ENCODE measurements around the gene CD81.

Gene CD81

DNA sequence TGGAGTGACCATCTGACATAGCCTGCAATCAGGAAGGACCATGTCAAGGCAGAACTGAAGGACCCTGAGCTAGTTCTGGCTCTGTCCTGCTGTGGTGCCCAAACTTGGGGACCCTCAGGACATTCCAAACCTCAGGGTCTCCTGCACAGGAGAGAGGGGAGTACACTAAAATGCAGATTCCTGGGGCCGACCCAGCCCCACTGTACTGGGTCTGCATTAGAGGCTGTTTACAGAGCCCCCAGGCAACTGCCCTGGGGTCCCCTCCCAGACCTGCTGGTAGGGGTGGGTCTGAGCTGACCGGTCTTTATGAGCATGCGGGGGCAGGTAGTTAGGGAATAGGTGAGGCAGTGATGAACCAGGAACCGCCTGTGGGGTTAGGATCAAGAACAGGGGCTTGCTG is 60.4 kb downstream of the CD81 start:
- Mint-ChIP-seq H3K4me1 (peaks cover 1% of the 10 kb centered on the region), H3K27ac (no peak overlapping the region), H3K27me3 (peaks cover 30% of the 10 kb centered on the region), H3K36me3 (no peaks in the 10 kb centered on the region), H3K9me3 (no peaks in the 10 kb centered on the region), H3K4me3 (no peak overlapping the region)
- no peak for DNase-seq
- CTCF ChIA-PET, result interaction anchor here (1.4 kb wide), 1 partner anchor 94 kb away, joined by 5 read pairs; no protein-coding TSS in a partner anchor

DNA sequence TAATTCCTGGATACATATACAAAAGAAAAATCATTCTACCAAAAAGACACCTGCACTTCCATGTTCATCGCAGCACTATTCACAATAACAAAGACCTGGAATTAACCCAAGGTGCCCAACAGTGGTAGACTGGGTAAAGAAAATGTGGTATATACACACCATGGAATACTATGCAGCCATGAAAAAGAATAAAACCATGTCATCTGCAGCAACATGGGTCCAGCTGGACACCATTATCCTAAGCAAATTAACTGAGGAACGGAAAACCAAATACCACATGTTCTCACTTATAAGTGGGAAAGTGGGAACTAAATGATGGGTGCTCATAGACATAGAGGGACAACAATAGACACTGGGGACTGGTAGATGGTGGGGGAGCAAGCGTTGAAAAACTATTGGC is 62.7 kb downstream of the CD81 start:
- Mint-ChIP-seq H3K4me1 (peaks cover 8% of the 10 kb centered on the region), H3K27ac (no peak overlapping the region), H3K9me3 (no peaks in the 10 kb centered on the region), H3K36me3 (no peaks in the 10 kb centered on the region), H3K4me3 (no peak overlapping the region), H3K27me3 (peaks cover 45% of the 10 kb centered on the region)
- CTCF ChIA-PET, result interaction anchor here (1.5 kb wide), 1 partner anchor 448 kb away, joined by 5 read pairs; no protein-coding TSS in a partner anchor
- no peak for DNase-seq

DNA sequence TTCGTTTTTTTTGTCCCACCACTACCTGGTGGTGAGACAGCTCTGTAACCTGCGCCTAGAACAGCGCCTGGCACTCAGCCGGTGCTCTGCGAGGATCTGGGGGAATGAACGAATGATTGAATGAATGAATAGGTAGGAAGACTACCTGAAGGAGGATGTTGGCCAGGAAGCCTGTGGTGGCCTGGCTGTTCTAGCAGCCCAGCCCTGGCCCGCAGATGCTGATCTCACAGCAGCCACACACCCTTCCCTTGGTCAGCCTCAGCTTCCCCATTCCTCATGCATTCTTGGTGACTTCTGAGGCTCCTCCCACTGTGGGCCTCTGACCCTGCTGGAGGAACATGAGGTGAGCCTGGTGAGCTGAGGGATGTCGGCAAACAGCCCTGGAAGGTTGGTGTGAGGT is 63.5 kb downstream of the CD81 start:
- H3K4me1 Mint-ChIP-seq, result peaks cover 13% of the 10 kb centered on the region
- CTCF ChIA-PET, result no interaction called here
- DNase-seq, result peak; percentile 9
- H3K4me3 Mint-ChIP-seq, result no peak overlapping the region
- H3K27me3 Mint-ChIP-seq, result peaks cover 50% of the 10 kb centered on the region
- H3K36me3 Mint-ChIP-seq, result peaks cover 2% of the 10 kb centered on the region
- H3K27ac Mint-ChIP-seq, result no peak overlapping the region
- no peaks in the 10 kb centered on the region for H3K9me3 Mint-ChIP-seq

DNA sequence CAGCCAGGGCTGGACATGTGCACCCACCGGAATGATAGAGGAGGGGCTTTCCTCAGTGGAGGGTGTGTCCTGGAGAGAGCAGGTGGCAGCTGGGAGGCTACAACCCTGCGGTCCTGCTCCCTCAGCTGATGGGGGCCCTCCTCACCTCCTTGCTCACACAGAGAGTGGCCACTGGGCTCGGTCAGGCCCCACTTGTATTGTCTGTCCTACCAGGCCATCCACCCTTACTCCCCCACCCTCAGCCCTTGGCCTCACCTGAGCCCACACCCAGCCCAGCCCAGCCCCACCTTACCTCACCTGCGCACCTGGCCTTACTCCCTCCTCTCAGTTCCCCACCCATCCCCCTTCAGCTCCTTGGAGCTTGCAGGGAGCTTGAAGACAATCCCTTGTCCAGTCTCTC is 64.1 kb downstream of the CD81 start:
- H3K4me1 Mint-ChIP-seq, result peaks cover 16% of the 10 kb centered on the region
- H3K4me3 Mint-ChIP-seq, result no peak overlapping the region
- peak; percentile 20 for DNase-seq
- peaks cover 53% of the 10 kb centered on the region for H3K27me3 Mint-ChIP-seq
- peaks cover 2% of the 10 kb centered on the region for H3K36me3 Mint-ChIP-seq
- no peaks in the 10 kb centered on the region for H3K9me3 Mint-ChIP-seq
- CTCF ChIA-PET, result no interaction called here
- no peak overlapping the region for H3K27ac Mint-ChIP-seq

DNA sequence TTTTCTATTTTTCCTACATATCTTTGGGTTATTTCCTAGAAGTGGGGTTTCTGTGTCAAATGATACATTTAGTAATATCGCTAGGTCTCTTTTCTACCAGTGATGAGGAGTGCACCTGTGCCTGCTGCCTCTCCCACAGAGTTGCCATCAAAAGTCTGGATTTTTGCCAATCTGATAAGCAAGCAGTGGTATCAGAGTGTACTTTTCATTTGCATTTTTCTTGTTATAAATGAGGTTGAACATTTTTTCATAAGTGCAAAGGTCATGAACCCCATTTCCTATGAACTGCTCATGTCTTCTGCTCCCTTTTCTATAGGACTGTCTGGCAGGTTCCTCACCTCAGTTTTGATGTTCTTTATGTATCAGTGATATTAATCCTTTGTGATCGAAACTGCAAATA is 65.5 kb downstream of the CD81 start:
- Mint-ChIP-seq H3K27ac (no peak overlapping the region), H3K27me3 (peaks cover 44% of the 10 kb centered on the region), H3K9me3 (no peaks in the 10 kb centered on the region), H3K4me3 (no peak overlapping the region), H3K36me3 (peaks cover 9% of the 10 kb centered on the region), H3K4me1 (peaks cover 26% of the 10 kb centered on the region)
- peak; percentile 13 for DNase-seq
- CTCF ChIA-PET, result no interaction called here

DNA sequence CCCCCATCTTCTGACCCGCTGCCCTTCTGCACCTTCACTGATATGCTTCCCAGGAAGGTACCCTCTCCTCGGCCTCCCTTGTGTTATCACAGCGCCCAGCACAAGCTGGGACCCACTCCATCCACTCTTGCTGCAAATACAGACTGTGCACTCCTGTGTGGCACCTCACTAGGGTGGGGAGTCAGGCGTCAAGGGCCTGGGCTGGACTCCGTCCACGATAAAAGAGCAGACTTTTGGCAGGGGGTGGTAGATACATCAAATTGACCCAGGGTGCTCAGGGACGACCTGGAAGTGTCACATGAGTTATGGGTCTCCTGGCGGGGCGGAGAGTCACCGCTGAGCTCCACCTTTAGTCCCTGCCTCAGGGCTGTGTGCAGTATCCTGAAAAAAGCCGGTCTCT is 66.3 kb downstream of the CD81 start:
- peaks cover 10% of the 10 kb centered on the region for H3K36me3 Mint-ChIP-seq
- DNase-seq, result no peak
- H3K27ac Mint-ChIP-seq, result no peak overlapping the region
- no peaks in the 10 kb centered on the region for H3K9me3 Mint-ChIP-seq
- H3K4me1 Mint-ChIP-seq, result peaks cover 33% of the 10 kb centered on the region
- peaks cover 41% of the 10 kb centered on the region for H3K27me3 Mint-ChIP-seq
- peak overlapping the region; percentile 26 for H3K4me3 Mint-ChIP-seq
- CTCF ChIA-PET, result no interaction called here

DNA sequence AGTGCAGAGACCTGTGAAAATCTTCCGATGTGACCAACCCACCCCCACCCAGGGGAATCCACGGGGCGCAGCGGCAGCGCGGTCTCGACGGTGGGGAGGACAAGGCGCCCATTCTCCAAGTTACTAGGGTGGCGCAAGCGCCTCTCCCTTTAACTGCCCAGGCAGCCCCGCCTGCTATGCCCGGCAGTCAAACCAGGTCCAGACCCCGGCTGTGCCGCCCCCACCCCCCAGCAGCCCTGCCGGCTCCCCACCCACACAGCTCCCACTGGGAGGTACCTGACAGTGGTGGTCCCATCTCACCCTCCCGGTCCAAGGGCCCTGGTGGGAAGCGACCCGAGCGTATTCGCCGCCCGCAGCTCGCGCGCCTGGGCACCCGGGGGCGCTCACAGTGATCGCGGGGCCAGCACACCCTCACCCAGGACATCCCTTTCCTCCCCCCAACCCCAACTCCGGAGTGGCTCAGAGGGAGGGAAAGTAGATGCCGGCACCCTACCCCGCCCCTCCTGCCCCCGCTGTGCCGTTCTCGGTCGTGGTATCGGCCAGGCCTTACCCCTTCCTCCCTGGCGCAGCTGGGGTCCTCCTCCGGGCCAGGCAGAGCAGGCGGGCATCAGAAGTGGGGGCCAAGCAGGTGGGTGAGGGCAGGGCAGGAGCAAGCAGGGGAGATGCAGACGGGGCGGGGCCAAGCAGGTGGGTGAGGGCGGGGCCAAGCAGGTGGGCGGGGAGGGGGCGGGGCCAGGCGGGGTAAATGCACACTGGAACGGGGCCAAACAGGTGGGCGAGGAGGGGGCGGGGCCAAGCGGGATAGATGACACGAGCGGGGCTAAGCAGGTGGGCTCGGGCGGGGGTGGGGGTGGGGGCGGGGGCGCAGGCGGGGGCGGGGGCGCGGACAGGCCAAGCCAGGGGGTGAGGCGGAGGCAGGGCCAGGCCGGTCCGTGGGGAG is 67.0 kb downstream of the CD81 start, which contains the start of gene TRPM5:
Gene TRPM5 (minus strand): TSS at position 634 of the 940 bp plus-strand sequence. CDS start 21,478 bp downstream, outside the sequence.
- CTCF ChIA-PET, result interaction anchor here (2.0 kb wide), 1 partner anchor 88 kb away, joined by 15 read pairs; no protein-coding TSS in a partner anchor
- peaks cover 36% of the 10 kb centered on the region for H3K4me1 Mint-ChIP-seq
- DNase-seq, result peak; percentile 83
- no peaks in the 10 kb centered on the region for H3K9me3 Mint-ChIP-seq
- peak within 1 kb of the TSS; percentile 97 for H3K4me3 Mint-ChIP-seq
- peaks cover 41% of the 10 kb centered on the region for H3K27me3 Mint-ChIP-seq
- peaks cover 11% of the 10 kb centered on the region for H3K36me3 Mint-ChIP-seq
- peak within 1 kb of the TSS; percentile 73 for H3K27ac Mint-ChIP-seq

DNA sequence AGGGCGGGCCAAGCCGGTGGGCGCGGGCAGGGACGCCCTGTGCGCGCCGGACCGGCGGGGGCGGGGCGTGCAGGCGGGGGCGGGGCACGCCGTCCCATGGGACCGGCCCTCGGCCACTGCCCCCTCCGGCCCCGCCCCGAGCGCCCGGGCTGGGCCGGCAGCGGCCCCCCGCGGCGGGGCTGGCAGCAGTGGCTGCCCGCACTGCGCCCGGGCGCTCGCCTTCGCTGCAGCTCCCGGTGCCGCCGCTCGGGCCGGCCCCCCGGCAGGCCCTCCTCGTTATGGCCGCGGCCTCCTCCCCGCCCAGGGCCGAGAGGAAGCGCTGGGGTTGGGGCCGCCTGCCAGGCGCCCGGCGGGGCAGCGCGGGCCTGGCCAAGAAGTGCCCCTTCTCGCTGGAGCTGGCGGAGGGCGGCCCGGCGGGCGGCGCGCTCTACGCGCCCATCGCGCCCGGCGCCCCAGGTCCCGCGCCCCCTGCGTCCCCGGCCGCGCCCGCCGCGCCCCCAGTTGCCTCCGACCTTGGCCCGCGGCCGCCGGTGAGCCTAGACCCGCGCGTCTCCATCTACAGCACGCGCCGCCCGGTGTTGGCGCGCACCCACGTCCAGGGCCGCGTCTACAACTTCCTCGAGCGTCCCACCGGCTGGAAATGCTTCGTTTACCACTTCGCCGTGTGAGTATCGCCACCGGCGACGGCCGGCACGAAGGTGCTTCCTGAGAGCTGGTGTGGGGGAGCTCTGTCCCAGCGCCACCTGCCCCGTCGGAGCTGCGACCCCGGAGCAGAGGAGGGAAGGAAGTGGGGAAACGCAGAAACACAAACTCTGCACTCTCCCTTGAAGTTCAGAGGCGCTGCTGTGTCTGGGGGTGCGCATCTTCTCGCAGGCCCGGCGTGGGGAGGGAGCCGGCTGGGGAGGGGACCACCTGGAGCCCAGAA is 68.0 kb downstream of the CD81 start, which contains the start of gene KCNQ1:
Gene KCNQ1 (plus strand): TSS at position 188 of the 925 bp plus-strand sequence. CDS start 91 bp downstream, at position 279.
- peak within 1 kb of the TSS; percentile 97 for H3K4me3 Mint-ChIP-seq
- peaks cover 41% of the 10 kb centered on the region for H3K27me3 Mint-ChIP-seq
- no peaks in the 10 kb centered on the region for H3K9me3 Mint-ChIP-seq
- peak; percentile 55 for DNase-seq
- CTCF ChIA-PET, result interaction anchor here (1.1 to 2.0 kb wide), 2 partner anchors 87 to 448 kb away, joined by 3 to 15 read pairs; no protein-coding TSS in a partner anchor
- H3K36me3 Mint-ChIP-seq, result peaks cover 11% of the 10 kb centered on the region
- peak within 1 kb of the TSS; percentile 73 for H3K27ac Mint-ChIP-seq
- H3K4me1 Mint-ChIP-seq, result peaks cover 38% of the 10 kb centered on the region

DNA sequence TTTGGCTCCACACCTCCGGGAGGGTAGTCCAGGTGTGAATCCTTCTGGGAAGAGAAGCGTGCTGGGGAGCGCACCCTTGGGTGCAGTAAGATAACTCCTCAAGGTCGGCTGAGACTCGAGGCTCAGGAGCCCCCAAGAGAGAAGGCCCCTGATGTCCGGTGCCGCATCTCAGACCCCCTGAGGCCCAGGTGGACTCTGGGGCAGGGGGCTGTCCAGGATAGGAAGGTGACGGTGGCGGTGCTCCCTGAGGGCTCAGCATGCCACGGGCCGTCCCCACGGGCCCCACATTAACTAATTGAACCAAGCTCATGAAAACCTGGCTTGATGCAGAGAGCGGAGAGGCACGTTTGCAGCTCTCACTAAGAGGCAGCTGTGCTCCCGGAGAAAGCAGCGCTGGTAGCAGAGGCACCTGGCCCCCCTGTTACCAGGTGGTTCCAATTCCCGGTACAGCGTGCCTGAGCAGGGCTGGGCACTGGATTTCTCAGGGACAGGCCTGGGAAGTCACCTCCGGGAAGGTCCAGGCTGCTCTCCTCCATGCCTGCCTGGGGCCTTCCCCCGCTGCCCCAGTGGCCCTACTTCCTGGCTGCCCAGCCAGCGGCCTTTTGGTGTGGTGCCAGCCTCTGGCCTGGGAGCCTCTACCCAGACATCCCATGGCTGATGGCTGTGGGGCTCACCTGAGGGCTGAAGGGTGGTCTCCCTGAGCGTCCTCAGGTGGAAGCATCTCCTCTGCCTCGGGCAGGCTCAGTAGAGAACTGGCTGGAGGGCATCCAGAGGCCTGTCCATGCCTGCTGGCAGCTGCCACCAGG is 68.8 kb downstream of the CD81 start:
- Mint-ChIP-seq H3K9me3 (no peaks in the 10 kb centered on the region), H3K36me3 (peaks cover 12% of the 10 kb centered on the region), H3K4me1 (peaks cover 40% of the 10 kb centered on the region), H3K27ac (peak overlapping the region; percentile 55), H3K27me3 (peaks cover 32% of the 10 kb centered on the region), H3K4me3 (peak overlapping the region; percentile 97)
- no peak for DNase-seq
- CTCF ChIA-PET, result interaction anchor here (1.1 to 2.0 kb wide), 2 partner anchors 86 to 447 kb away, joined by 3 to 15 read pairs; no protein-coding TSS in a partner anchor

DNA sequence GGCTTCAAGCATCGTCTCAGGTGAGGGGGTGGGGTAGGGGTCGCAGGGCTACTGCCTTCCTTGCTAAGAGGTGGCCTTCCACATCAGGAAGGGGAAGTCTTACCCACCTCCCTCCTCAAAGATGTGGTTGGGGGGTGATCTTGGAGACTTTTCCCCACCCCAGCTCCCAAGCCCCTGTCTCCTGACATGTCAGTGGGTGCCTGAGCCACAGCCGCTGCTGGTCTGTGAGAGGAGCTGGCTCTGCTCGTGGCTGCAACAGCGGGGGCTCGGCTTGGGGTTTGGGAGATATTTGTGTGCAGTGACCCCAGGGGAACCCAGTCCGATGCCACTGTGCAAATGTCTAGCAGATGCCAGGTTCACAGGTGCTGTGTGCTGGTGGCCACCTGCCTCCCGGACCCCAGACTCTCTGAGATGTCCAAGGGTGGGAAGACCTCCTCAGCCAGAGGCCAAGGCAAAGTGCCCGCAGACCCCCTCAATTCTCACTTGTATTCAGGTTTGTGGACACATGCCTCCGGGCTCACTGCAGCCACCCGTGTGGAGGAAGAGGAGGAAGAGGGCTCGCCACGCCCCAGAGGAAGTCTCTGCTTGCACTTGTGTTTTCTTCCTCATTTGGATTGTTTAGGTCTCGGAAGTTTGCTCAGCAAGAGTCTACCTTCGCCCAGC is 69.6 kb downstream of the CD81 start:
- DNase-seq, result peak; percentile 63
- CTCF ChIA-PET, result interaction anchor here (0.7 to 2.0 kb wide), 2 partner anchors 85 to 297 kb away, joined by 3 to 15 read pairs; no protein-coding TSS in a partner anchor
- no peaks in the 10 kb centered on the region for H3K9me3 Mint-ChIP-seq

More for the DNA sequence above, 69.6 kb downstream of the CD81 start:
- peak overlapping the region; percentile 97 for H3K4me3 Mint-ChIP-seq
- peaks cover 13% of the 10 kb centered on the region for H3K36me3 Mint-ChIP-seq
- peaks cover 41% of the 10 kb centered on the region for H3K4me1 Mint-ChIP-seq
- H3K27ac Mint-ChIP-seq, result peak overlapping the region; percentile 80
- peaks cover 24% of the 10 kb centered on the region for H3K27me3 Mint-ChIP-seq

All from activated naive CD4-positive, alpha-beta T cell treated with anti-CD3 and anti-CD28 coated beads, Interleukin-2, amount 10 ng/mL, durations not matched to agents 7 days and 5 days (primary cell).